ENCODE results near the gene KRTAP10-7.
"Not testable (repeated sequence)": the region's sequence is repeated elsewhere in the genome, so short reads cannot be mapped to it uniquely, and the experiment has no call there.

The KRTAP10-7 gene

DNA sequence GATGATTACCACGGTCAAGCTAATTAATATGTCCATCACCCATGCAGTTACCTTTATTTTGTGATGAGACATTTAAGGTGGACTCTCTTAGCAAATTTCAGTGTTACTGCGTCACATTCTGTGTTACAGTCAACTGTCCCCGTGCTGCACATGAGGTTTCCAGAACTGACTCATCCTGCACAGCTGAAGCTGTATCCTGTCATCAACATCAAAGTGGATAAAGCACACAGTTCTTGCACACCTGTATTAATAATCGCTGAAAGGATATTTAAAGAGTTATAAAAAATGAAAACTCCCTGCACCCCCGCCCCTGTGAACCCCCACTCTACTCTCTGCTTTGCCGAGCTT is 16.6 kb upstream of the KRTAP10-7 start:
- no peak for DNase-seq
- in situ Hi-C loops (cut with HindIII; ENCODE audit: low pct_ligation_motif_present, low pct_unique_long_range_greater_than_20kb, low sequenced_read_pairs) = no loop called here

DNA sequence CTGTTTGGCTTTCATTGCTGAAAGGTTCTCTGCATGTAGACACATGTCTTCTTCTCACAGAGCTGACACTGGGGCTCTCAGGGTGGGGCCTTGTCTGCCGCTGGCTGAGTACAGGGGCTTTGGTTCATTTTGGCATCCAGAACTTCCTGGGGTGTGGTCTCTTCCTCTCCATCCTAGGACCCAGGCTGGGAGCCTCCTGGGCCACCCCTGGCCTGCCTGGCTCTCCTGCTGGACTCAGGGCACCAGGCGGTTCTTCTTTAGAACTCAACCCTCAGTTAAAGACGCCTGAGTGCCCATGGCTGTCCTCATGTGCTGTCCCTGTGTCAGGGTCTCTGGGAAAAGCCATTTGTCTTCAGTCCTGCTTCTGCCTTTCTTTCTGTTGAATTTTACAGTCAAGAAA is 14.5 kb upstream of the KRTAP10-7 start:
- in situ Hi-C loops (cut with HindIII; ENCODE audit: low pct_ligation_motif_present, low pct_unique_long_range_greater_than_20kb, low sequenced_read_pairs) = no loop called here
- no peak for DNase-seq

- in situ Hi-C loops (cut with HindIII; ENCODE audit: low pct_ligation_motif_present, low pct_unique_long_range_greater_than_20kb, low sequenced_read_pairs) = no loop called here
- DNase-seq = no peak
Observed at GRCh38 chr21:44589094-44589493, 11.3 kb upstream of the KRTAP10-7 start.

DNA sequence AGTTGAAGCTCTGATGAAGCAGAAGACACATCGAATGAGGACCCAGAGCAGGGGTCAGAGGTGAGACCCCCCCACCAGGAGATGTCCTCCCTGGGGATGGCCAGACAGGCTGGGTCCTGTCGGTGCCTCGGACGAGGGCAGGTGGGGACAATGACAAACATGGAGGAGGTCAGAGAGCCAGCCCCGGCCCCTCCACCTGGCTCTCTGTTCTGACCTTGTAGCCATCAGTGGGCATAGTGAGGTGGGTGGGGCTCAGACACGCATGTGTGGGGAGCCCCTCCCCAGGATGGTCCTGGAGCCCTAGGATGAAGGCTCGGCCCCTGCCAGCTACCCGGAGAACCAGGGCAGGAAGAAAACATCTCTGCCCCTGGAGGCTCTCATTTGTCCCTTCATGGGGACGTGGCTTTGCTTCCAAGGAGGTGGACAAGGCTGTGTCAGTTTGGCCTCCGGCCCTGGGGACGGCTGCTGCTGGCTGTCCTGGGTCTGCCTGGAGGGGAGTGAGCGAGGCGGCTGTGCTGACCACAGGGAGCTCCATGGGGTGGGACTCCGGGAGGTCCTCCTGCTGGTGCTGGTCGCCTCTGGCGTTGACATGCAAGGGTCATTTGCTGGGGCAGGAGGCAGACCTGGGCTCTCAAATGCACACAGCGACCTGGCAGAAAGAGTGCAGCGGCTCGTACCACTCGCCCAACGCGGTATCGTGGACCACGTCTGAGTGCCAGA is 10.7 kb upstream of the KRTAP10-7 start:
- DNase-seq = no peak
- in situ Hi-C loops (cut with HindIII; ENCODE audit: low pct_ligation_motif_present, low pct_unique_long_range_greater_than_20kb, low sequenced_read_pairs) = no loop called here

- in situ Hi-C loops (cut with HindIII; ENCODE audit: low pct_ligation_motif_present, low pct_unique_long_range_greater_than_20kb, low sequenced_read_pairs) = no loop called here
- no peak for DNase-seq
Observed at GRCh38 chr21:44590311-44590721, 10.1 kb upstream of the KRTAP10-7 start.

DNA sequence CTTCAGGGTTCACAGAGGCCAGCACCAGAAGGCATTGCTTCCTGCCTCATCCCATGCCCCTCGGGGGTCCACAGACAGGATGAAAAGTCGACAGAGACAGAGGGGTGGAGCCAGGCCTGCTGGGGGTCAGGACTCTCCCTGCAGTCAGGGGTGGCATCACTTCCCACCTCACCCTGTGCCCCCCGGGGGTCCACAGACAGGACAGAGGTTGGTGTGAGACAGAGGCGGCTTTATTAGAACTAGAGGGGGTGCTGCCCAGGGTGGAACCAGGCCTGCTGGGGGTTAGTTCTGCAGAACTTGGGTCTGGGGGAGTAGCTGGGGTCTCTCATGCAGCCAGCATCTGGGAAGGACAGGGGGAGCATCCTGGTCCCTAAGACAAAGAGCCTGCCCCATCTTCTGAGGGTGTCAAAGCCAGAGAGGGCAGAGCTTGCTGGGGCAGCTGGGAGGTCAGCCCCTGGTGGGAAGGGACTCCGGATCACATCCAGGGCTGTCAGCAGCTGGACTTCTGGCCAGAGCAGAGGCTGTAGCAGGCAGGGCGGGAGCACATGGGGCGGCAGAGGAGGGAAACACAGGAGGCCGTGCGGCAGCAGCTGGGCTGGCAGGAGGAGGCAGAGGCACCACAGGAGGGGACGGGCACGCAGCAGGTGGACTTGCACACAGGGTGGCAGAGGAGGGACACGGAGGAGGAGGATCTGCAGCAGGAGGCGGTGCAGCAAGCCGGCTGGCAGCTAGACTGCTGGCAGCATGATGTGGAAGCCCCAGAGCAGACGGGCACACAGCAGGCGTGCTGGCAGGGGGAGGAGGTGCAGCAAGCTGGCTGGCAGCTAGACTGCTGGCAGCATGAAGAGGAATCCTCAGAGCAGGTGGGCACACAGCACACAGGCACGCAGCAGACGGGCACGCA is 9.2 kb upstream of the KRTAP10-7 start:
- in situ Hi-C loops (cut with HindIII; ENCODE audit: low pct_ligation_motif_present, low pct_unique_long_range_greater_than_20kb, low sequenced_read_pairs); DNase-seq: not testable (repeated sequence)

DNA sequence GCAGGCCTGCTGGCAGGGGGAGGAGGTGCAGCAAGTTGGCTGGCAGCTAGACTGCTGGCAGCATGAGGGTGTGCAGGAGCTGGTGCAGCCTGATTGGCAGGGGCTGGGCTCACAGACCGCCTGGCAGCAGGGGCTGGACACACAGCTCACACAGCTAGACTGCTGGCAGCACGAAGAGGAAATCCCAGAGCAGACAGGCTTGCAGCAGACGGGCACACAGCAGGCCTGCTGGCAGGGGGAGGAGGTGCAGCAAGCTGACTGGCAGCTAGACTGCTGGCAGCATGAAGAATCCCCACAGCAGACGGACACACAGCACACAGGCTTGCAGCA is 8.6 kb upstream of the KRTAP10-7 start:
- in situ Hi-C loops (cut with HindIII; ENCODE audit: low pct_ligation_motif_present, low pct_unique_long_range_greater_than_20kb, low sequenced_read_pairs); DNase-seq: not testable (repeated sequence)

GRCh38 chr21:44592446-44593311 is 7.7 kb upstream of the KRTAP10-7 start, which contains the start of gene KRTAP10-6:
Gene KRTAP10-6, minus strand, starts transcription at chr21:44592505. Its CDS starts 21 bp downstream, at chr21:44592484.
- in situ Hi-C loops (cut with HindIII; ENCODE audit: low pct_ligation_motif_present, low pct_unique_long_range_greater_than_20kb, low sequenced_read_pairs) = no loop called here

GRCh38 chr21:44593598-44594405 is 6.6 kb upstream of the KRTAP10-7 start:
- no peak for DNase-seq
- in situ Hi-C loops (cut with HindIII; ENCODE audit: low pct_ligation_motif_present, low pct_unique_long_range_greater_than_20kb, low sequenced_read_pairs) = no loop called here

More at GRCh38 chr21:44592446-44593311, 7.7 kb upstream of the KRTAP10-7 start, which contains the start of gene KRTAP10-6:
- no peak for DNase-seq

DNA sequence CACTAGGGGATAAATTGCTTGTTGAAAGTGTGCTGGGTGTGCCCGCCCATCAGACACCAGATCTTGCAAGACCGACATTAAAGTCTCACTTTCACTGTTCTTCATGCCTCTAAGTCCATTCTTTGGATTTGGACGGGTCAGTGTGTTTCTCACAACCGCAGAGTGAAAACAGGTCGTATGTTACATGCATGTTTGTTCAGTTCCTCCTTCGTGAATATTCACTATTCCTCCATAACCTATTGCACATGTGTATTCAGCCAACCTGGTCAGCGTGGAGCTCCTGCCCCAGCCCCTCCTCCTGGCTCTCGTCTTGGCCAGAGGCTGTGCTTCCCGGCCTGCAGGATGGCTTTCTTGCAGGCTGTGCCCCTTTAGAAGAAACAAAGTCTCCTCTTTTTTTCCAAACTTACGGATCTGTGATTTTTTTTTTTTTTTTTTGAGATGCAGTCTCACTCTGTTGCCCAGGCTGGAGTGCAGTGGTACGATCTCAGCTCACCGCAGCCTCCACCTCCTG is 5.9 kb upstream of the KRTAP10-7 start:
- in situ Hi-C loops (cut with HindIII; ENCODE audit: low pct_ligation_motif_present, low pct_unique_long_range_greater_than_20kb, low sequenced_read_pairs) = no loop called here
- no peak for DNase-seq

DNA sequence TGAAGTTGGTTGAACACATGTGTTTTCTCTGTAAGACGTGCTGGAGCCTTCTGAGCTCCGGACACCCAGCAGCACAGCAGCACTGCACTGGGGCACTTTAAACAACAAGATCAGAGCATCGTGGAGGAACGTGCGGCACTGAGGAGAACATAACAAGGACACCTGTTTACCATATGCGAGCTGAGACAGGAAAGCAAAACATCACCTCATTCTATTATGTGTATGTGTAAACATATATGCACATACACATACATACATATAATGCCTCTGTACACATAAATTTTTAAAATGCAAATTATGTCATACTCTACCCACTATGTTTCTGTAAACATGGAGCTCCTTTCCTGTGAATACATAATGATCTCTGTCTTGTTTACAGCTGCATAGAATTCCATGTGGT is 4.9 kb upstream of the KRTAP10-7 start:
- in situ Hi-C loops (cut with HindIII; ENCODE audit: low pct_ligation_motif_present, low pct_unique_long_range_greater_than_20kb, low sequenced_read_pairs) = no loop called here
- no peak for DNase-seq

GRCh38 chr21:44596068-44596725 is 4.2 kb upstream of the KRTAP10-7 start:
- in situ Hi-C loops (cut with HindIII; ENCODE audit: low pct_ligation_motif_present, low pct_unique_long_range_greater_than_20kb, low sequenced_read_pairs) = no loop called here
- DNase-seq = peak; percentile 21

GRCh38 chr21:44598061-44598460 is 2.3 kb upstream of the KRTAP10-7 start:
- in situ Hi-C loops (cut with HindIII; ENCODE audit: low pct_ligation_motif_present, low pct_unique_long_range_greater_than_20kb, low sequenced_read_pairs) = no loop called here
- no peak for DNase-seq

- DNase-seq = no peak
- in situ Hi-C loops (cut with HindIII; ENCODE audit: low pct_ligation_motif_present, low pct_unique_long_range_greater_than_20kb, low sequenced_read_pairs) = no loop called here
Observed at GRCh38 chr21:44599264-44600029, 950 bp upstream of the KRTAP10-7 start.

DNA sequence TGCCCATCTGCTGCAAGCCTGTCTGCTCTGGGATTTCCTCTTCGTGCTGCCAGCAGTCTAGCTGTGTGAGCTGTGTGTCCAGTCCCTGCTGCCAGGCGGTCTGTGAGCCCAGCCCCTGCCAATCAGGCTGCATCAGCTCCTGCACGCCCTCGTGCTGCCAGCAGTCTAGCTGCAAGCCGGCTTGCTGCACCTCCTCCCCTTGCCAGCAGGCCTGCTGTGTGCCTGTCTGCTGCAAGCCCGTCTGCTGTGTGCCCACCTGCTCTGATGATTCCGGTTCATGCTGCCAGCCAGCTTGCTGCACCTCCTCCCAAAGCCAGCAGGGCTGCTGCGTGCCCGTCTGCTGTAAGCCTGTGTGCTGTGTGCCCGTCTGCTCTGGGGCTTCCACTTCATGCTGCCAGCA is 694 bp downstream of the KRTAP10-7 start:
- DNase-seq; in situ Hi-C loops (cut with HindIII; ENCODE audit: low pct_ligation_motif_present, low pct_unique_long_range_greater_than_20kb, low sequenced_read_pairs): not testable (repeated sequence)

- DNase-seq = no peak
Observed at GRCh38 chr21:44601596-44602462, 1.4 kb downstream of the KRTAP10-7 start.

More at GRCh38 chr21:44601596-44602462, 1.4 kb downstream of the KRTAP10-7 start:
- in situ Hi-C loops (cut with HindIII; ENCODE audit: low pct_ligation_motif_present, low pct_unique_long_range_greater_than_20kb, low sequenced_read_pairs) = no loop called here

All from ACHN (cell line).